BE2C (cell line): ENCODE data around the gene ZNF92.

Experiments used
- DNase-seq: peaks from one replicate; pipeline ENCODE4 v3.0.0-alpha.2; 2020
- H3K27me3 ChIP-seq: fragments of 250-450 bp; sonication (Bioruptor Pico); 2 replicates; pipeline ENCODE4 v1.5.1; 2020; ENCODE audit warnings: mild to moderate bottlenecking
- H3K36me3 ChIP-seq: fragments of 250-450 bp; sonication (Bioruptor Pico); 2 replicates; pipeline ENCODE4 v1.5.1; 2020; ENCODE audit warnings: mild to moderate bottlenecking
- H3K4me1 ChIP-seq: fragments of 250-450 bp; sonication (Bioruptor Pico); 2 replicates; pipeline ENCODE4 v1.5.1; 2020
- H3K4me3 ChIP-seq: 2 replicates; pipeline ENCODE4 v1.5.1; 2011; ENCODE audit warnings: low read depth, low read length
- H3K9me3 ChIP-seq: fragments of 250-450 bp; sonication (Bioruptor Pico); 2 replicates; pipeline ENCODE4 v1.5.1; 2020
- TF ChIP-seq, protein P1 (sequence below): IDR thresholded peaks from 2 replicates; pipeline ENCODE4 v1.5.1; 2012; ENCODE audit warnings: mild to moderate bottlenecking, low read depth, low read length

The ZNF92 gene

DNA sequence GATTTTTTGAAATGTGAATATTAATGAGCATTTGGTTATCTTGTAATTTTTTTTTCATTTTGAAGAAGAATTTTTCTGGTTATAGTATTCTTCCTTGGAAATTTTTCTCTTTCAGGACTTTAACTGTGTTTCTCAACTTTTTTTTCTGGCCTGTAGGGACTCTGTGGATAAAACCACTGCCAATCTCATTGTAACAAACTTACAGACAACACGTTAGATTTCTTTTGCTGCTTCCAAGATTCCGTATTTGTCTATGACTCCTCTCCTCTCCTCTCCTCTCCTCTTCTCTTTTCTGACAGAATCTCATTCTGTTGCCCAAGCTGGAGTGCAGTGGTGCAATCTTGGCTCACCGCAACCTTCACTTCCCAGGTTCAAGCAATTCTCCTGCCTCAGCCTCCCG is 19.4 kb upstream of the ZNF92 start:
- H3K4me3 ChIP-seq = no peak overlapping the region
- TF ChIP-seq, protein P1, sequence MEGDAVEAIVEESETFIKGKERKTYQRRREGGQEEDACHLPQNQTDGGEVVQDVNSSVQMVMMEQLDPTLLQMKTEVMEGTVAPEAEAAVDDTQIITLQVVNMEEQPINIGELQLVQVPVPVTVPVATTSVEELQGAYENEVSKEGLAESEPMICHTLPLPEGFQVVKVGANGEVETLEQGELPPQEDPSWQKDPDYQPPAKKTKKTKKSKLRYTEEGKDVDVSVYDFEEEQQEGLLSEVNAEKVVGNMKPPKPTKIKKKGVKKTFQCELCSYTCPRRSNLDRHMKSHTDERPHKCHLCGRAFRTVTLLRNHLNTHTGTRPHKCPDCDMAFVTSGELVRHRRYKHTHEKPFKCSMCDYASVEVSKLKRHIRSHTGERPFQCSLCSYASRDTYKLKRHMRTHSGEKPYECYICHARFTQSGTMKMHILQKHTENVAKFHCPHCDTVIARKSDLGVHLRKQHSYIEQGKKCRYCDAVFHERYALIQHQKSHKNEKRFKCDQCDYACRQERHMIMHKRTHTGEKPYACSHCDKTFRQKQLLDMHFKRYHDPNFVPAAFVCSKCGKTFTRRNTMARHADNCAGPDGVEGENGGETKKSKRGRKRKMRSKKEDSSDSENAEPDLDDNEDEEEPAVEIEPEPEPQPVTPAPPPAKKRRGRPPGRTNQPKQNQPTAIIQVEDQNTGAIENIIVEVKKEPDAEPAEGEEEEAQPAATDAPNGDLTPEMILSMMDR = no peak
- H3K4me1 ChIP-seq = no peaks in the 10 kb centered on the region
- H3K27me3 ChIP-seq = no peaks in the 10 kb centered on the region
- H3K9me3 ChIP-seq = no peaks in the 10 kb centered on the region
- no peaks in the 10 kb centered on the region for H3K36me3 ChIP-seq
- DNase-seq = no peak

DNA sequence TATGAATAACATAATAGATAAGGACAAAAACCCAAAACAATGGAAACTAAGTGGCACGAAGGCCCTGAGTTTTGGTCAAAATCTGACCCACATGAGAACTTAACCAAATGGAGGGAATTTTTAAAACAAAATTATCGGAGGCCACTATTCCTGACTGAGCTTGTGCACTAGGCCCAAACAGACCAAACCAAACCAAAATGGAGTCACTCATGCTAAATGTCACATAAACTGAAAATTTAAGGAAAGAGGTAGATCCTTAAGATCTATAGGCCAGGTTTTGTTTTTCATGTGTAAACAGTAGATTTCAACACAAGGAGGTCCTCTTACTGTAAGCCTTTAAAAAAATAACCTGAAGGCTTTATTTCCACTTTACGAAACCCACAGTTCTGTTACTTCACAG is 3.8 kb upstream of the ZNF92 start:
- DNase-seq = no peak
- H3K4me1 ChIP-seq = no peaks in the 10 kb centered on the region; the same call in 1 of the 2 replicates
- no peaks in the 10 kb centered on the region for H3K9me3 ChIP-seq
- TF ChIP-seq, protein P1 = no peak
- H3K27me3 ChIP-seq = no peaks in the 10 kb centered on the region
- H3K4me3 ChIP-seq = no peak overlapping the region
- H3K36me3 ChIP-seq = no peaks in the 10 kb centered on the region

DNA sequence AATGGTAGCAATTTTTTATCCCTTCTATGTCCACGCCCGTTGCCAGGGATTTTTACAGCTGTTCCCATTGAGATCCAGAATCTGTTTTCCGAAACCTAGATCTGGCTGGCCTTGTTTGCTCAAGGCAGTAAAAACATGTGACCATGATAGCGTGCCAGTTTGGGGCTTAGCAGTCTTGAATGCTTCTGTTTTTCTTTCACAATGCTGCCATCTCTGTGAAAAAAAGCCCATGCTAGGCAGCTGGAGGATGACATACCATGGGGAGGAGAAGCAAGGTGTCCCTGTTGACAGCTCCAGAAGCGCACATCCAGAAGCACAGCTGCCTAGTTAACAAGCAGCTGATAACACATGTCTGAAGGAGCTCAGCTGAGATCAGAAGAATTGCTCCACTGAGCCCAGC is 2.2 kb upstream of the ZNF92 start:
- TF ChIP-seq, protein P1 = no peak
- H3K27me3 ChIP-seq = no peaks in the 10 kb centered on the region
- DNase-seq = no peak

DNA sequence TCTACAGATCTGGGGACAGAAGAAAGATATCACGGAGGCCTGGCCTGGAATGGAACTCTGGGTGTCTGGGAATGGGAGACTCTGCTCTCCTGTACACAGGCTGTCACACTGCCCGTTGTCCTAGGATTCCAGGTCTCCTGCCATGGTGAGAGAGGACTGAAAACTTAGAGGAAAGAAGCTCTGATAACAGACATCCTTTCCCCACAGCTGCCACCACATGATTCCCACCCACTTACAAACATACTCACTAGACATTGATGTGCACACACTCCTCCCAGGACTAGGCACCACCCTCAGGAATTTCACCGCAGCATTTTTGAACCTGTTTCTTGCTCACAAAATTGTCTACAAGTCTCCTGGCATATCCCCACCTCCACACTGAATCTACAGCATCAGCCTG is 5.7 kb downstream of the ZNF92 start:
- H3K4me1 ChIP-seq = no peaks in the 10 kb centered on the region; the same call in 1 of the 2 replicates
- H3K27me3 ChIP-seq = no peaks in the 10 kb centered on the region
- H3K9me3 ChIP-seq = no peaks in the 10 kb centered on the region
- H3K4me3 ChIP-seq = no peak overlapping the region
- H3K36me3 ChIP-seq = peaks cover 48% of the 10 kb centered on the region
- TF ChIP-seq, protein P1 = no peak
- DNase-seq = no peak

More for the DNA sequence above, 2.2 kb upstream of the ZNF92 start:
- Histone ChIP-seq H3K36me3 (peaks cover 9% of the 10 kb centered on the region), H3K9me3 (no peaks in the 10 kb centered on the region), H3K4me3 (no peak overlapping the region), H3K4me1 (no peaks in the 10 kb centered on the region; the same call in 1 of the 2 replicates)

DNA sequence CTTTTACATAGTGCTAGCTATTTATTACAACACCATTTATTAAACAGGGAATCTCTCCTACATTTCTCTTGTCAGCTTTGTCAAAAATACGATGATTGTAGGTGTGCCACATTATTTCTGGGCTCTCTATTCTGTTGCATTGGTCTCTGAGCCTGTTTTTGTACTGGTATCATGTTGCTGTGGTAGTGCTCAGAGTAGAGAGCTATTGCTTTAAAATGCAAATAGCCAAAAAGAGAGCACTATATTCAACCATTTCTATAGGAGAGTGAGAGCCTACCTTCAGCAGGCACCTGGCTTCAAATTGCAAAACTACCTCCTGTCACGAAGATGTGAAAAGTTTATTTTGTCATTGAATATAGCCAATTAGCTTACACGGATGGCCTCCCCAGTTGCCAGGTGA is 8.1 kb downstream of the ZNF92 start:
- Histone ChIP-seq H3K36me3 (peaks cover 43% of the 10 kb centered on the region), H3K4me1 (no peaks in the 10 kb centered on the region), H3K4me3 (no peak overlapping the region), H3K9me3 (no peaks in the 10 kb centered on the region), H3K27me3 (no peaks in the 10 kb centered on the region)
- no peak for DNase-seq
- TF ChIP-seq, protein P1 = no peak

GRCh38 chr7:65382452-65382851 is 8.8 kb downstream of the ZNF92 start:
- no peaks in the 10 kb centered on the region for H3K4me1 ChIP-seq
- H3K4me3 ChIP-seq = no peak overlapping the region
- H3K36me3 ChIP-seq = peaks cover 37% of the 10 kb centered on the region; the same call in 1 of the 2 replicates
- TF ChIP-seq, protein P1 = no peak
- H3K27me3 ChIP-seq = no peaks in the 10 kb centered on the region
- no peaks in the 10 kb centered on the region for H3K9me3 ChIP-seq
- no peak for DNase-seq
